Measurements from ENCODE around the gene EPS15.
A peak's percentile ranks its signal among the peaks of the same experiment; 100 is the strongest.
"Not testable (repeated sequence)": the region's sequence is repeated elsewhere in the genome, so short reads cannot be mapped to it uniquely, and the experiment has no call there.

Gene EPS15

GRCh38 chr1:51472359-51472758 is 46.7 kb downstream of the EPS15 start:
- DNase-seq (ENCODE audit: low read depth, low spot score): peak; percentile 46

DNA sequence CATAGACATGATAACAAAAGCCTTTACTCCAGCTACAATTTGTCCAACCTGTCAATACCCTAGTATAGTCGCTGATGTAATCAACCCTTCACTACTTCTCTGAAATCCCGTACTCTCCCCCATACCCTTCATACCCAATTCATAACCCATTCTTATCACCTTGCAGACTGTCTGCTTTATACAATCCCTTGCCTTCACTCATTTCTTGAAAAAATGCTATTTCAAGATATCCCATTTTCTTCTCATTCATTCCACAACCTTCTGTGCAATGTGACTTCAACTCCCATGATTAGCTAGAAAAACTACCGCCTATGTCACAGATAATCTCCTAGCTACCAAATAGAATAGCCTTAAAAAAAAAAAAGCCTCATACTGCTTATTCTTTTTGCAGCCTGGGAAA is 49.5 kb downstream of the EPS15 start:
- DNase-seq (ENCODE audit: low read depth, low spot score): no peak

DNA sequence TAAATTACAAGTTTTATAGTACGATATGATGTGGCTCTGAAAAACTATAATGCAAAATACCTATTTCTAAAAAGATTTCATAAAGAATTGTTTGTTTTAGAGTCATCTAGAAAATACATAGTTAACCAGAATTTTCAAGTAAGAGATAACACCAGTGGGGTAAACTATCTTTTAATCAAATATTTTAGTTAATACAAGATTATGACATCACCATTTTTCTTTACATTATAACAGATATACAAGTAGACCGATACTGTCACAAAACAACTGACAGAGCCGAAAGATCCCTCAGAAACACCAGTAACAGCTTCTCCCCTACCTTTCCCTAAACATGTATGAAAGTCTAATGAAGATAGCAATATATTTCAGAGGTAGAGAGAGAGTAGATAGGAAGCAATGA is 54.2 kb downstream of the EPS15 start:
- DNase-seq (ENCODE audit: low read depth, low spot score): no peak

GRCh38 chr1:51463561-51463960 is 55.5 kb downstream of the EPS15 start:
- no peak for DNase-seq (ENCODE audit: low read depth, low spot score)

DNA sequence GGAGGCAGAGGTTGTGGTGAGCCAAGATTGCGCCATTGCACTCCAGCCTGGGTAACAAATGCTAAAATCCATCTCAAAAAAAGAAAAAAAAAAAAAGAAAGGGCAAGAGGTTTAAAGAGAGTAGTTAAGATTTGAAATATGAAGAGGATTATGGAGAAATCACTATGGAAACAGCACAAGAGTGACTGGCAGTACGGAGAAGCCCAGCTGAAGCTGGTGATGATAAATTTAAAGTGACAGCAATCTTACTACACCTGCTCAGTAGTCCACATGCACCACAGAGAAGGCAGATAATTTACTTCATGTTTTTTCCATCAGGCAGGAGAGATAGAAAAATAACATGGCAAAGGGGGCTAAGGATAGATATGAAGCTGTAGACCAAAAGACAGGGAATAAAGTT is 56.8 kb downstream of the EPS15 start:
- not testable (repeated sequence) for DNase-seq (ENCODE audit: low read depth, low spot score)

- DNase-seq (ENCODE audit: low read depth, low spot score): no peak
Observed at GRCh38 chr1:51454554-51454953, 64.5 kb downstream of the EPS15 start.

GRCh38 chr1:51453010-51453409 is 66.1 kb downstream of the EPS15 start:
- DNase-seq (ENCODE audit: low read depth, low spot score): no peak

DNA sequence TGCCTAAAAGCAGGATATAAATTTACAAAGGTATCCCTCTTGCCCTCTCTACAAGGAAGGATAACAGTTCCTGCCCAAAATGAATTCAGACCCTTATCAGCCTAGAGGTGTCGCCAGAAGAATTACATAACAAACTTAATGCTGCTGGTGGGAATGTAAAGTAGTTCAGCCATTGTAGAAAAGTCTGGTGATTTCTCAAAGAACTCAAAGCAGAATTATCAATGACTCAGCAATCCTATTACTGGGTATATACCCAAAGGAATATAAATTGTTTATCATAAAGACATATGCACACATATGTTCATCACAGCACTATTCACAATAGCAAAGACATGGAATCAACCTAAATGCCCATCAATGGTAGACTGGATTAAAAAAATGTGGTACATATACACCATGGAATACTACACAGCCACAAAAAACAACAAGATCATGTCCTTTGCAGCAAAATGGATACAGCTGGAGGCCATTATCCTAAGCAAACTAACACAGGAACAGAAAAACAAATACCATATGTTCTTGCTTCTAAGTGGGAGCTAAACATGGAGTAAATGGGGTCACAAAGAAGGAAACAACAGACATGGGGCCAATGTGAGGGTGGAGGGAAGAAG is 70.1 kb downstream of the EPS15 start:
- not testable (repeated sequence) for DNase-seq (ENCODE audit: low read depth, low spot score)

GRCh38 chr1:51445351-51446090 is 73.5 kb downstream of the EPS15 start:
- DNase-seq (ENCODE audit: low read depth, low spot score): no peak

GRCh38 chr1:51444534-51445192 is 74.4 kb downstream of the EPS15 start:
- peak; percentile 1 for DNase-seq (ENCODE audit: low read depth, low spot score)

- no peak for DNase-seq (ENCODE audit: low read depth, low spot score)
Observed at GRCh38 chr1:51444096-51444495, 75.0 kb downstream of the EPS15 start.

- DNase-seq (ENCODE audit: low read depth, low spot score): no peak
Observed at GRCh38 chr1:51443555-51443954, 75.5 kb downstream of the EPS15 start.

GRCh38 chr1:51442616-51443015 is 76.5 kb downstream of the EPS15 start:
- DNase-seq (ENCODE audit: low read depth, low spot score): no peak

DNA sequence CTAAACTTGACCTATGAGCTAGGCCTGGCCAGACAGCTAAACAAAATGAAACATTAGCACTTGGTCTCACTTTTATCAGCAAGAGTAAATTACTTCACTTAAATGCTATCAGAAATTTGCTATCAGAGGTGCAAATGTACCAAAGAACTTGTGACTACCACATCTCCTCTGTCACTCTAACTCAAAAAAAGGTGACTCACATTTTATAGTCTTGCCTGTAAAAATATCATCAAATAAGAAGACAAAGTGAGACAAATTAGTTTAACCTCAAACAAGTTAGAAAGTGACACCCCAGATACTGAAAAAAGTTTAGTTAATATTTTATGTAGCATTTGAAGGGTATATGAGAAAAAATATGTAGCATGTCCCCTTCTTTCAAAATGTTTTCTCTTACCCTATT is 76.9 kb downstream of the EPS15 start:
- no peak for DNase-seq (ENCODE audit: low read depth, low spot score)

- no peak for DNase-seq (ENCODE audit: low read depth, low spot score)
Observed at GRCh38 chr1:51439895-51440294, 79.2 kb downstream of the EPS15 start.

DNA sequence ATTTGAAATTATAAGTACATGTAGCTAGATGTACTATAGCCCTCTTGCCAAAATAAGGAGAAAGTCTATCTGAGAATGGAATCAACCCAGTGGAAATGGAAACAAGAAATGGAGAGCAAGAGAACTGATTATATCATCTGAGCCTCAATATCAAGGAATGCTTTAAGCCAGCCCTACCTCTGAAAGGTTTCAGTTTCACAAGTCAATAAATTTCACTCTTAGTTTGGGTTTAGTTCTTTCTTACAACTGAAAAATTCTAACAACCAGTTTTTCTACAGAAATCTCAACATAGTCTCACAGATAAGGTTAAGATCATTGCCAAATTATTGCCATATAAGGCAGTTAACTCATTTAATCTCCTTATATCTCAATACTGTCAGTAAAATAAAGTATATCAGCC is 80.0 kb downstream of the EPS15 start:
- DNase-seq (ENCODE audit: low read depth, low spot score): no peak

DNA sequence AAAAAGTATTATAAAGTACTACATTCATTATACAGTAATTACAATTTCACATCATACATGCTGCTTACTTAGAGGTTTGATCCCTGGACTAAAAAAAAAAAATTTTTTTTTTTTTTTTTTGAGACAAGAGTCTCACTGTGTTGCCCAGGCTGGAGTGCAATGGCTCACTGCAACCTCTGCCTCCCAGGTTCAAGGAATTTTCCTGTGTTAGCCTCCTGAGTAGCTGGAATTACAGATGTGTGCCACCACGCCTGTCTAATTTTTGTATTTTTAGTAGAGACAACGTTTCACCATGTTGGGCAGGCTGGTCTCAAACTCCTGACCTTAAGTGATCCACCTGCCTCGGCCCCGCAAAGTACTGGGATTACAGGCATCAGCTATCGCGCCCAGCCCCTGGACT is 81.7 kb downstream of the EPS15 start:
- not testable (repeated sequence) for DNase-seq (ENCODE audit: low read depth, low spot score)

- DNase-seq (ENCODE audit: low read depth, low spot score): no peak
Observed at GRCh38 chr1:51435878-51436277, 83.2 kb downstream of the EPS15 start.

DNA sequence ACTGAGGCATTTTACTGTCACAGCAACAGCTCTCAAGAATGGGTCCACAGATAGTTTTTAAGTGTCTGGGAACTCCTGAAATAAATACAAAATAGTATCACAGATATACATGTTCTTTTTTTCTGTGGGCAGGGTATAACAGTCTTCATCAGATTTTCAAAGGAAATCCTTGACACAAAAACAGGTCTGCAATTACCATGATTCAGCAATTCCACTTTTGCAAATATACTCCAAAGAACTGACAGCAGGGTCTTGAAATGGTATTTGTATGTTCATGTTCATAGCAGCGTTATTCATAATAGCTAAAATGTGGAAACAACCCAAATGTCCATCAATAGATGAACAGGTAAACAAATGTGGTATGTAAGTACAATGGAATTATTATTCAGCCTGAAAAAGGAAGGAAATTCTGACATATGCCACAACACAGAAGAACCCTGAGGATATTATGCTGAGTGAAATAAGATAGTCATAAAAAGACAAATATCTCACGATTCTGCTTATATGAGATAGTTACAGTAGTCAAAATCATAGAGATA is 85.0 kb downstream of the EPS15 start:
- DNase-seq (ENCODE audit: low read depth, low spot score): no peak

DNA sequence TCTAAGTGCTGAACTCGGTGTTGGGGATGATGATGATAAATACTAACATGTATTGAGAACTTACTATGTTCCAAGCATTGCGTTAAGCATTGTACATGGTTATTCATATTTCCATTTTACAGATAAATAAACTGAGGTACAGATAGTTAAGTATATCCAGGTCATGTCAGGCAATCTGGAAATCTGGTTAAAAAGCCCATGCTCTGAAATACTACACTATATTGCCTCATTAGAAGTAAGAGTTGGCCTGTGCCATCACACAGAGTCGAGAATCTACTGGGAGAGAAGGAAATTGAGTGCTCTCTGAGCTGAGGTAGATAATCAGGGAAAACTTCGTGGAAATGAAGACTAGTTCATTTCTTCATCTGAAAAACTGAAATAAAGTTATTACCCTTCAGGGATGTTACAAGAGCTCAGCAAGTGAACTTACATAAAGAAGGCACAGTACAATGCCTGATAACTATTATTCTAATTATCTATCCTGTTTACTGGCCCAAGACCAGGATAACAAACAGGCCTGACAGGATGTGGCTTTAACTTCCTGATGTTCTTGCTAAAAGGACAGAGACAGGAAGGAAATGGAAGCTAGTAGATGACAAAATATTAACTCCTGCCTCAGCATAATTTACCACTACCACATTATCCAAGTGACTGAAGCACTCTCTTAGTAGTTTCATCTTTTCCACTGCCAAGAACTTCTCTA is 85.6 kb downstream of the EPS15 start:
- no peak for DNase-seq (ENCODE audit: low read depth, low spot score)

GRCh38 chr1:51432146-51432545 is 86.9 kb downstream of the EPS15 start:
- no peak for DNase-seq (ENCODE audit: low read depth, low spot score)

GRCh38 chr1:51427438-51427837 is 91.6 kb downstream of the EPS15 start:
- DNase-seq (ENCODE audit: low read depth, low spot score): no peak

Measured in astrocyte of the hippocampus (primary cell).